GM21717 (cell line): ENCODE measurements around the gene CTDNEP1.
A peak's percentile ranks its signal among the peaks of the same experiment; 100 is the strongest.

Experiments used
- ATAC-seq: cut with Tn5 transposase; IDR thresholded peaks from one replicate; pipeline ENCODE4 v1.9.1; 2021; ENCODE audit warnings: mild to moderate bottlenecking, moderate library complexity; ENCODE audit not compliant: unreplicated experiment

Gene CTDNEP1

DNA sequence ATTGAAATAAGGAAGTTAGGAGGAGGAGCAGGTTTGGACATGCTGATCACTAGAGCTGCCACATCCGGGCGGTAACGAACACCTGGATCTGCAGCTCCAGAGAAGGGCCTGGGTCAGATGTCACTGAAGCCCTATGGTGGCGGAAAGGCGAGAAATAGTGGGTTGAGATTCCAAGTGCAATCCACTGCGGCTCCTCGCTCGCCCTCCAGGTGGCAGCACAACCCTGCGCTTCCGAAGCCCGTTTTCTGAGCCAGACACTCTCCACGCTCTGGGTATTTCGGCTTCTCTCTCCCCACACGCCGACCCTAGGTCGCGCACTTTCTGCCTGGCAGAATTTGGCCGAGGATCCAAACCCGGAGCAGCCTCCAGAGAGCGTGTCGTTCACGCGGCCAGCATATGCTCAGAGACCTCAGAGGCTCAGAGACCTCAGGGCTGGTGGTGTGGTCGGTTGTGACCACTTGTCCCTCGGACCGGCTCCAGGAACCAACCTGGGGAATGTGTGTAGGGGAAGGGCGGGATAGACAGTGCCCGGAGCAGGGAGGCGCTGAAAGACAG lies 29.1 kb upstream of the CTDNEP1 start:
- peak; percentile 44 for ATAC-seq

DNA sequence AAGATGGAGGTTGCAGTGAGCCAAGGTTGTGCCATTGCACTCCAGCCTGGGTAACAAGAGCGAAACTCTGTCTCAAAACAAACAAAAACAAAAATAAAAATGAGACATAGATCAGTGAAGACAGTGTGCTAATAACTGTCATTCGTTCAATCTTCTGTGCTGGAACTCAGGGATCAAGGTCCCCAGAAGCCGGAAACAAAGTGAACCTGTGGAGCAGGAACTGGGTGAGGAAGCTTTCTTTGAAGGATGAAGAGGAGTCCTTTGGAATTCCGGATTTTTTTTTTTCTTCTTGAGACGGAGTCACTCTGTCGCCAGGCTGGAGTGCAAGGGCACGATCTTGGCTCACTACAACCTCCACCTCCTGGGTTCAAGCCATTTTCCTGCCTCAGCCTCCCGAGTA lies 27.9 kb upstream of the CTDNEP1 start:
- ATAC-seq = no peak

DNA sequence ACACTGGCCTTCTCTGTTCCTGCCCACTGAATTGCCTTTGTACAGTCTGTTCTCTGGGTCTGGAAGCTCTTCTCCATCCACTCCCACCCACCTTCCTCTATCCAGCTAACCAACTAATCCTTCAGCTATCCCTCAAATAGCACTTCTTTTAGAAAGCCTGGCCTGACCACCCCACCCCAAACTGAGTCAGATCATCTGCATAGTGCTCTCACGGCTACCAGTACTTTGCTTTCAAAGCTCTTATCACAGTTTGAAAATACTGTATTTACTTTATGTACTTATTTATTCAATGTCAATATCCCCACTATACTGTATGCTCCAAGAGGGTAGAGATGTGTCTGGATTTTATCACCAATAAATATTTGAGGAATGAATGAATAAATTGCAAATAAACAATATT lies 15.2 kb upstream of the CTDNEP1 start:
- no peak for ATAC-seq

DNA sequence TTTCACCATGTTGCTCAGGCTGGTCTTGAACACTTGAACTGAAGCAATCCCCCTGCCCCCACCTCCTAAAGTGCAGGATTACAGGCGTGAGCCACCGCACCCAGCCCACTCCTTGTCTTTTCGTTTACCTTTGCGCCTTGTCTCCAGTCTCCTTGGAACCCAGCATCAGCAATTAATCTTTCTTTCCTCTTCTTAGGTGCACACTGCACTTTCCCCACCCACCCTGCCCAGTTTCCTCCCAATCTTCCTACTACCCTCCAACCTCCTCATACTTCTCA lies 12.2 kb upstream of the CTDNEP1 start:
- ATAC-seq = no peak

DNA sequence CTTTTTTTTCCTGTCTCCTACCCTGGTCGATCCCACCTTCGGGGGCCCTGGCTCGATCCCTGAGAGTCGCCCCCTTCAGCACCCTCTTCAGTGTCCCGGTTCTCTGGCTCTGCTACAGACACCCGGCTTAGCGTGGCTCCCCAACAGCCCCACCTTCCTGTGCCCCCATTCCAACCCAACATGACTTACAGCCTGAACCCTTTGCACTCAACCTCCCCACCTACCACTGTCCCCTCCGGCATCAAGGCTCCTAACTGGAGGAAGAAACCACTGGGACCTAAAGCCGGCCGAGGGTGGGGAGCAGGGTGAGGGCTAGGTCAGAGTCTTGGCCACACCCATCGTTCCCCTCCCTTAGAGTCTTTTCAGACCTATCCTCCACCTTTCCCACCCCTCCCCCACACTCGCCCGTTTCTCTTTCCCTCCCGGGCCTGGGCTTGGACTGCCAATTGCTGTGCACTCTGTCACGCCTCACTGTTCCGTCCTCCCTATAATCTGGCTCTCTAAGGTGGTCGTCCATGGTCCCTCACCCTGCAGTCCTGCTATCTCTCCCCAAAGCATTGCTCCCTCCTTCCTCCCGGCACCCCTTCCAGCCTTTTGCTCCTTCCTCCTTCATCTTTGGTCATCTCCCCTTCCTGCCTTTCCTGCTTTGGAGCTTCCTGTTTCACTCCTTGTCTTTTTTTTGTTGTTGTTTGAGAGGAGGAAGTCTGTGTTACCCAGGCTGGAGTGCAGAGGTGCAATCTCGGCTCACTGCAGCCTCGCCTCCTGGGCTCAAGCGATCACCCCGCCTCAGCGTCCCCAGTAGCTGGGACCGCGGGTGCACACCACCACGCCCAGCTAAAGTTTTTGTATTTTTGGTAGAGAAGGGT lies 11.6 kb upstream of the CTDNEP1 start:
- ATAC-seq = no peak

DNA sequence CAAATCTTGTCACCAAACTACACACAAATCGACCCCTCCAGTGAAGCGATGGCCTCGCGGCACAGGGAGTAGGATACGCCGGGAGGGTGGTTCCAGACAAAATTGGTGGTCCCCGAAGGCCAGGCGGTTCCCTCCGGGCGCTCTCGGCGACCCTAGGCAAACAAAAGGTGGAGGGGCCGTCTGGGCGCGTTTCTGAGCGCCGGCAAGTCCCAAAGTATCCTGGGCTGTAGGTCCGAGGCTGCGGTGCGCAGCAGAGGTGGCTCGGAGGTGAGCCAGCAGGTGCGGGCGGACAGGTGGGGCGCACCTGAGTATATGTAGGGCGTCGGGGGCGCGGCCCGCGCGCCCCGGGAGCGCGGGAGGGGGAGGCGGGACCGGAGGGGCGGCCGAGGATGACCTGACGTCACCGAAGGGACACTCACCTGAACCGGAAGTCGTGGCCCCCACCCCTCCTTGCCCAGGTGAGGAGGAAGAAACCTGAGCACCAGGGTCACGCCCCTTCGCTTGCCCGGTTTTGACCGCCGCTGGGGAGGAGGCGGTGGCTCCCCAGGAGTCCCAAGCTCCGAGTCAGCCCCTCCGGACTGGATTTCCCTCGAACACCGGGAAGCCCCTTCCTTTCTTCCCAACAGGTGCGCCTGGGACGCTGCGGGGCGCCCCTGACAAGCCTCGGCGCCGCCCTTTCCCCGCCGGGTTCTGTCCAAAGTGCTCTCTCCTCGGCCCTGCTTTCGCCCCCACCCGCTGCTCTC lies 10.8 kb upstream of the CTDNEP1 start, which contains the start of gene CLDN7:
Gene CLDN7 (minus strand): TSS at position 287 of the 743 bp plus-strand sequence. CDS start 435 bp downstream, outside the sequence.
- no peak for ATAC-seq

DNA sequence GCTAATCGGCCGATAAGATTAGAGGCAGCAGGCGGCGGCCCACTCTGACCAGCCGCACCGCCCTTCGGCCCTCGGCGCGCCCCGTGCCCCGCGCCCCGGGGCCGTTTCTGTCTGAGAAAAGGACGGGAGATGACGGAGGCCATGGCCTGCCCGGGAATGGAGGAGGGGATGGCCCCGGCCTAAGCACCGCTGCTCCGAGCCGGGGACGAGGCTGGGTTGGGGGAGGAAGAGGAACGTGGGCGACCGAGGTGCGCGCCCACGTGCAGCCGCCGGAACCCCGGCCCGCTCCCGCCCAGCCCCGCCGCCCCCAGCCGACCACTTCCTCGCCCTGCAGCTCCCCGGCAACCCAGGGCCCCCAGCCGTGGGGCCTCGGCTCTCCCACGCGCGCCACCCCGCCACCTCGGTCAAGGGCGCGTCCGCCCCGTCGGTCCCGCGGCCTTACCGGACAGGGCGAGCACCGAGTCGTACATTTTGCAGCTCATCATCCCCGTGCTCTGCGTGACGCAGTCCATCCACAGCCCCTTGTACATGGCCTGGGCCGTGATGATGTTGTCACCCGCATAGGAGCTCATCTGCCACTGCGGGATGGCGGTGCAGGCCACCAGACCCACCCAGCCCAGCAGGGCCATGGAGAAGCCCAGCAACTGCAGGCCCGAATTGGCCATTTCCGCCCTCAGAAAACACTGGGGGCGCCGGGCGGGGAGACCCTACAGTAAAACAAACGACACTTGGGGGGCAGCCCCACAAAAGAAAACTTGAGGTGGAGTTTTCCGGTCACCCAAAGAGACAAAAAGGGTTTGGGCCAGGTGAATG lies 10.1 kb upstream of the CTDNEP1 start:
- no peak for ATAC-seq

DNA sequence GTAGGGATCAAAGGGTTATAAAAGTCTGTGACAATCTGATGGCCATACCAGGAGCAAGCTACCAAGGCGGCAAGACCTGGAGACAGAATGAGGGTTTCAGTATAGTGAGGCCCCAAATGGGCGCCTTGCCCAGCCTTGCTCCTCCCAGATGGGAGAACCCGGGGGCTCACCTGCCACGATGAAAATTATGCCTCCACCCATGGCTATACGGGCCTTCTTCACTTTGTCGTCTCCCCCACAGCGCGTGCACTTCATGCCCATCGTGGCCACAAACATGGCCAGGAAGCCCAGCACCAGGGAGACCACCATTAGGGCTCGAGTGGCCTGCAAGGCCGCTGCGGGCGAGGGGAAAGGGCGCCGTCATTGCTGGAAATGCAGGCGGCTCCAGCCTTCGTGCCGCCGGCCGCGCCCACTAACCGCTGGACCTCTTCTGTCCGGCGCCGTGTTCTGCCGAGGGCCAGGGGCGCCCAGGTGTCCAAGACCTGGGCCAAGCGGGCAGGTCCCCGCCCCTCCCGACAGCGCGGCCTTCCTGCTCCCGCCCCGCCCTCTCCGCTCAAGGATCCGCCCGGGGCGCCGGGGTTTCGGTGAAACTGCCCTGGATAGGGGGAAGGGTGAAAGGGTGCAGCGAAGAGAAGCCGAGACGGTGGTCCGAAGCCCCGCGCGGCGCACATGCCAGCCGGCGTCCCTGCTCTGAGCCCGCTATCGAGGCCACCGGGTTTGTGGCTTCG lies 9.3 kb upstream of the CTDNEP1 start:
- ATAC-seq = no peak

DNA sequence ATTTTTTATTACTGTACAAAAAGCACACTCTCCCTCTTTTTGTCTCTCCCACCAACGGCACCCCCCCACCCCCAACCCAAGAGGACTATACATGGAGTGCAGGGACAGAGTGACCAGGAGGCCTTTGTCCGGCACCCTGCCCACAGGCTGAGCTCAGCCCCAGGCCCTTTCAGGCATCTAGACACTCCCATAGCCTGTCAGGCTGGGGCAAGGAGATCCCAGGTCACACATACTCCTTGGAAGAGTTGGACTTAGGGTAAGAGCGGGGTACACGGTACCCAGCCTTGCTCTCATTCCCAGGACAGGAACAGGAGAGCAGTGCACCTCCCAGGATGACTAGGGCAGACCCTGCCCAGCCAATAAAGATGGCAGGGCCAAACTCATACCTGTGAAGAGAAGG lies 8.6 kb upstream of the CTDNEP1 start:
- ATAC-seq = no peak

DNA sequence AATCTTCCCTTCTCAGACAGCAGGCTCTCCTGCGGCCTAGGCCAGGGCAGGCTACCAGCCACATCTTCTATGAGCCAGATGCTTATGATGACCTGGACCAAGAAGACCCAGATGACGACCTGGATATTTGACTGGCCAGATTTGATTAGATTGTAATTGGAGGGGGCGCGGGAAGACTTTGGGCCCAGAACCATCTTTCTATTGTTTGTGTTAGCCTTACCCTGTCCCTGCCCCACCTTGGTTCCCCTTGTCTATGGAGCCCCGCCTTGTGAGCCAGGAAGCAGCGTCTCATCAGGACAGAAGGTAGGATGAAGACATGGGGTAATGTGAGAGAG lies 8.0 kb upstream of the CTDNEP1 start:
- ATAC-seq = no peak

DNA sequence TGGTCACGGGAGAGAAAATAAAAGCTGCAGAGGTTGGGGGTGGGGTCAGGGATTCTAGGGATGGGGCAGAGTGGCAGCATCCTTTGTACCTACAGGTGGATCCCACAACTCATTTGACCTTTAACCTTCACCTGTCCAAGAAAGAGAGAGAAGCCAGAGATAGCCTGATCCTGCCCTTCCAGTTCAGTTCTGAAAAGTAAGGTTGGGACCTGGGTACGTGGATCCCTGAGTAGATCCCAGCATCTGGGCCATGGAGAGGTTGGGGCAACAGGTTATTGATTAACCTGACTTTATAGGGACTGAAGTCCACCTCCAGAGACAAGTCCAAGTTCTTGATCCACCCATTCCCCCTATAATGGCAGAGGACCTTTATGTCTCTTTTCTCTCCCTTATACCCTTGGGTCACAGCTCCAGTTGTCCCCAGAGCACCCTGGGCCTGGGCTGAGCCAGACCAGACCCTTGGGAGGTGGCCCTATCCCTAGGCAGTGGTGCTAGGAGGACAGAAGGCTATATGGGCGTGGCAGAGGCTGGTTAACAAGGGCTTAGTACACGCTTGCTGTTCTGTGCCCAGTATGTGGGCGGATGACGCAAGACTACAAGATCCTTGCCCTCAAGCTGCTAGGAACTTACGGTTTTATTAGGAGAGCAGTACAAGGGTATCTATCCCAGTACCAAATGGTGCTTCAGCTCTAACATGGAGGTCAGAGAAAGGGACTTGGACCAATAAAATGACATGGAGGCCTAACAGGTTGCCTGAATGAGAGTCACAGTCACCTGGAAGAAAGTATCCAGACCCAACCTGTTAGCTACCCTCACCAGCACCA lies 7.4 kb upstream of the CTDNEP1 start:
- no peak for ATAC-seq

DNA sequence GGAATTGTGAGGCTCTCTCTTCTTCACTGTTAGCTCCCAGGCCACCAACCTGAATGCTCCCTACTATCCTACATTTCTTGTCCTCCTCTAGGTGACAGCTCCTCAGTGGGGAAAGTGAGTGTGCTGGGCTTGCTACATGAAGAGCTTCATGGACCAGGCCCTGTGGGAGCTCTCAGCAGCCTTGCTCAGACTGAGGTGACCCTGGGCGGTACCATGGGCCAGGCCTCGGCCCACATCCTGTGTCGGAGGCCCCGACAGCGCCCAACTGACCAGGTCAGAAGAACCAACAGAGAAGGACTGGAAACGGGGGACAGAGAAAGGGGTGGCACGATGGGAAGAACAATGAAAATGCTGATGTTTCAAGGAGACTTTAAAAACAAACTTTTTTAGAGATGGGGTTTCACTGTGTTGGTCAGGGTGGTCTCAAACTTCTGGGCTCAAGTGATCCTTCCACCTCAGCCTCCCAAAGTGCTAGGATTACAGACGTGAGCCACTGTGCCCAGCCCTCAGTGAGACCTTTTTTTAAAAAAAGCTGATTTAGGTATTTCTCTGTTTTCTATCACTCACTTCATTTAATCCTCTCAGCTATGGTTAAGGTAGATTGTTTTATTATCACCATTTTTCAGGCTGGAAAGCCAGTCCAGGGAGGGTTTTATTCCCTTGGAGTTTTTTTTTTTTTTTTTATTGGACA lies 5.4 kb upstream of the CTDNEP1 start:
- no peak for ATAC-seq

DNA sequence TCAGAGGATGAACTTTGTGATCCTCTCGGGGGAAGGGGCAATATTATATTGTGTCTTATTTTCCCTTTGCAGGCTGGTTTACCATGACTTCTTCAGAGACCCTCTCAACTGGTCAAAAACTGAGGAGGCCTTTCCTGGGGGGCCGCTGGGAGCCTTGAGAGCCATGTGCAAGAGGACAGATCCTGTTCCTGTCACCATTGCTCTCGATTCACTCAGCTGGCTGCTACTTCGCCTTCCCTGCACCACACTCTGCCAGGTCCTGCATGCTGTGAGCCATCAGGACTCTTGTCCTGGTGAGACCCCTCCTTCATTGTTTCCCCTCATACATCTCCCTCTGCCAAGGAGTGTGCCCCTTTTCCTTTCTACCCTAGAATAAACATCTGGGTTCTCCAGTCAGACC lies 3.0 kb upstream of the CTDNEP1 start:
- ATAC-seq = no peak

DNA sequence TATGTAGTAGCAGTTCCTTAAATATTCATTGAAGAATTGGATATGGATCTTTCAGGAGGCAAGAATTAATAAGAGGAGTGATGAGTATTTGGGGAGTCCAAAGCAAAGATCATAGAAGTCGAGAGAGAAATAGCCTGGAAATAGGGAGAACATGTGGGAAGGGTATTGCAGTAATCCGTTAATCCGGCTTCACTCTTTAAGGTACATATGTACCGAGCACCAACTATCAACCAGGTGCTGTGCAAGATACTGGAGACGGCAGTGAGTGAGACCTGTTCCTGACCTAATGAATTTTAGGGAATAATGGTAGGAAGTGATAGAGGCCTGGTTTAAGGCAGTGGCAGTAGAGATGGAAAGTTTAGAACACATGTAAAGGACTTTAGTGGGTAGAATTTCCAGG lies 1.5 kb upstream of the CTDNEP1 start:
- no peak for ATAC-seq

DNA sequence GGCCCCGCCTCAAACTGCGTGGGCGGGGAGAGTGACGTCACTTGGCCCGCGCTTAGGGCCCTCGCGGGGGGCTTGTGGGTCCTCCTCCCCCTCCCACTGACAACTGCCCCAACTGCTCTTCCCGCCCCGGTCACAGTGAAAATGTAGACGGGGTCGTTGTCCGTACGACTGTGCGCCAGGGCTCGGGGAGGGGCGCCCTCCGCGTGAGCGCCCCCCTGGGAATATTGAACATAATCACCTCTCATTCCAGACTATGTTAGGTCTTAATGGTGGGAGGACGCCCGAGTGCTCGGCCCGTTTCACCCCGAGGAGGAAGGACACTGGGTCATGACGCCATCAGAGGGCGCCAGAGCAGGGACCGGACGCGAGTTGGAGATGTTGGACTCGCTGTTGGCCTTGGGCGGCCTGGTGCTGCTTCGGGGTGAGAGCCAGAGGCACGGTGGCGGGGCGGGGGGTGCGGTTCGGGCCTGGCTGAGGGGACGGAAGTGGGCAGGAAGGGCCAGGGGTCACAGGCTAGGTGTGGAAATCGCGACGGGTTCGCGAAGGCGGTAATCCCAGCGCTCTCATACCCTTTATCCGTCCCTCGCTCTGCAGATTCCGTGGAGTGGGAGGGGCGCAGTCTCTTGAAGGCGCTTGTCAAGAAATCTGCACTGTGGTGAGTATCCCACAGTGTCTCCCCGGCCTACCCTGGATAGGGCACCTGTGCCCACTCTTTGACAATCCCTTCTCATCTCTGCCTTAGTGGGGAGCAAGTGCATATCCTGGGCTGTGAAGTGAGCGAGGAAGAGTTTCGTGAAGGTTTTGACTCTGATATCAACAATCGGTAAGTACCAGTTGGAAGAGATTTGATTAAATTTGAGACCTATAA lies 876 bp upstream of the CTDNEP1 start, which contains the start of gene ELP5:
Gene ELP5 (plus strand): TSS at position 40 of the 868 bp plus-strand sequence. CDS start 336 bp downstream, at position 376.
- ATAC-seq = peak; percentile 48

DNA sequence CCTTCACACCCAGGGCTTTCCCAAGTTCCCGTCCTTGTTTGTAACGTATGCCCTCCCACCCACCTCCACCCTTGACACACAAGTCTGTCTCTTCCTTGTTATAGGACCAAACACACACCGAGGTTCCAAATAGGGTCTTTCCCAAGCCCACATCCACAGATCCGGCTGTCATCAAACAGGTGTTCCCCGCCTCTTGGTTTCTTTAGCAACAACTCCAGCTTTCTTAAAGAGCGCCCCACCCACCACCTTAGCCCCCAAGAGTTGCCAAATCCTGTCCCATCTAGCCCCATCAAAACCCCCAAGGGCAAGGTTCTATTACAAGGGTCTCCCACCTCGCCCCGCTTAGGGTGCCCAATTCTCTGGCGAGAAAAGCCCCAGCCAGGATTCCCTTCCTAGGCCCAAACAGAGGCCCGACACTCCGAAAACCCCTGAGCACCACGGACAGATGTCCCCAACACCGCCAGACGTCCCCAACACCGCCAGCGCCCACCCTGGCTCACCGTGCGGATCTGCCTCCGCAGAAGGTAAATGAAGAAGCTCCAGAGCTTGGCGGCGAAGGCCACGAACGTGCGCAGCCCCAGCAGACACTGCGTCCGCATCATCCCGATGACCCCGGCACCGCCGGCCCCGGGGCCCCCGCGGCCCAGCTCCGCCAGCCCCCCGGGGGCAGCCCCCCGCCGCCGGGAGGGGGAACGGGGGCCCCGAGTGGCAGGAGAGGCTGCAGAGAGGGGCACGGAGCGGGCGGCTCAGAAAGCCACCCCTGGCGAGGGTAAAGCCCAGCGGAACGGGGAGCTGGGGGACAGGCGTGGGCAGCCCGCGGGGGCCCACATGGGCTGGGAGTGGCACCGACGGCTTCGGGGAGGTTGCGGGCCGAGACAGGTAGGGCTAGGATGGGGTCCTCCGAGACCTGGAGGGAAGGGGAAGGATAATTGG lies 573 bp downstream of the CTDNEP1 start:
- ATAC-seq = peak; percentile 0

DNA sequence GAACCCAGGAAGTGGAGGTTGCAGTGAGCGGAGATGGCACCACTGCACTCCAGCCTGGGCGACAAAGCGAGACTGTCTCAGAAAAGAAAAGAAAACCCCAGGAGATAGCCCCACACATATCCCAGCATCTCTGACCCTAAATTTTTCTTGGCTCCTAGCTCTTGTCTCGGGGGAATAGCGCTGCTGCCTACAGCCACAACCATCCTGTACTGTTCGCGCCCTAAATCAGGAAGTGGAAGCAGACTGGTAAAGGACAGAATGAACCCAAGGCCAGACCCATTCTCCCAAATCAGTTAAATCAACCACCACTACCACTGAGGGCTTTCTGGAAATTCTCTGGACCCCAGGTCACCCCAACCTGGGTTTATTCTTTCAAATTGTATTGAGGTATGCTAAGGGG lies 1.7 kb downstream of the CTDNEP1 start:
- no peak for ATAC-seq
